HEK293 (cell line): ENCODE data around the gene ACOT8.
A peak's percentile ranks its signal among the peaks of the same experiment; 100 is the strongest.

ENCODE experiments used
- CTCF ChIA-PET: fragments of 350-600 bp; formaldehyde crosslinking; extraction: SDS; loops from one replicate; lab custom pipeline; 2021; ENCODE audit warnings: antibody characterized with exemption; lab: Yijun Ruan, JAX
- POLR2A ChIA-PET: fragments of 300-600 bp; formaldehyde crosslinking; extraction: SDS; loops from one replicate; lab custom pipeline; 2020; ENCODE audit warnings: antibody characterized with exemption, inconsistent platforms; lab: Yijun Ruan, JAX
- H3K27ac ChIP-seq: fragments of 200-500 bp; sonication (Bioruptor generic); 2 replicates; pipeline ENCODE4 v1.5.1; 2014; ENCODE audit warnings: low read depth, low read length, control low read depth, inconsistent platforms; ENCODE audit errors: extremely low read depth
- H3K36me3 ChIP-seq, 2 experiments: fragments of 200-500 bp in 1 of 2; sonication (Bioruptor generic) in 1 of 2; 1 replicate in 1 of 2; 2 replicates in 1 of 2; pipeline ENCODE4 v1.5.1; 2014 to 2017; ENCODE audit warnings: inconsistent platforms in 2 of 2, low read length in 2 of 2; ENCODE audit not compliant: control insufficient read depth in 2 of 2, insufficient read depth in 1 of 2
- H3K4me1 ChIP-seq: fragments of 200-500 bp; sonication (Bioruptor generic); 2 replicates; pipeline ENCODE4 v1.5.1; 2014; ENCODE audit warnings: mild to moderate bottlenecking, low read length, inconsistent platforms; ENCODE audit not compliant: control insufficient read depth, insufficient read depth
- H3K4me3 ChIP-seq: 2 replicates; pipeline ENCODE4 v1.5.1; 2011; ENCODE audit warnings: low read depth, mild to moderate bottlenecking, control low read depth, low read length, moderate library complexity
- H3K9me3 ChIP-seq: fragments of 200-500 bp; sonication (Bioruptor generic); 2 replicates; pipeline ENCODE4 v1.5.1; 2014; ENCODE audit warnings: low read depth, low read length, inconsistent platforms; ENCODE audit not compliant: control insufficient read depth, insufficient read depth
- HOXD13 ChIP-seq: sonication (generic); formaldehyde crosslinking; IDR thresholded peaks from 2 replicates; pipeline ENCODE4 v1.8.0; 2022; ENCODE audit warnings: missing genetic modification reagents, borderline replicate concordance
- REST ChIP-seq: fragments of 450-650 bp; formaldehyde crosslinking; IDR thresholded peaks from 2 replicates; pipeline ENCODE4 v1.5.1; 2016; ENCODE audit warnings: missing biosample characterization, missing genetic modification characterization
- SCRT1 ChIP-seq: fragments of 450-650 bp; formaldehyde crosslinking; IDR thresholded peaks from 2 replicates; pipeline ENCODE4 v1.5.1; 2016; ENCODE audit warnings: missing biosample characterization, missing genetic modification characterization, borderline replicate concordance
- SCRT2 ChIP-seq: fragments of 450-650 bp; formaldehyde crosslinking; IDR thresholded peaks from 2 replicates; pipeline ENCODE4 v1.5.1; 2016; ENCODE audit warnings: missing biosample characterization, missing genetic modification characterization
- SP7 ChIP-seq: fragments of 450-650 bp; formaldehyde crosslinking; IDR thresholded peaks from 2 replicates; pipeline ENCODE4 v1.5.1; 2016; ENCODE audit warnings: missing biosample characterization, missing genetic modification characterization
- ZBTB17 ChIP-seq: fragments of 450-650 bp; formaldehyde crosslinking; IDR thresholded peaks from 2 replicates; pipeline ENCODE4 v1.5.1; 2016; ENCODE audit warnings: missing biosample characterization, missing genetic modification characterization
- ZEB2 ChIP-seq: fragments of 450-650 bp; formaldehyde crosslinking; IDR thresholded peaks from 2 replicates; pipeline ENCODE4 v1.5.1; 2016; ENCODE audit warnings: missing biosample characterization, missing genetic modification characterization
- ZNF10 ChIP-seq: fragments of 450-650 bp; formaldehyde crosslinking; IDR thresholded peaks from 2 replicates; pipeline ENCODE4 v1.5.1; 2017; ENCODE audit warnings: missing biosample characterization, missing genetic modification characterization
- ZNF214 ChIP-seq: fragments of 450-650 bp; formaldehyde crosslinking; IDR thresholded peaks from 2 replicates; pipeline ENCODE4 v1.5.1; 2017; ENCODE audit warnings: missing biosample characterization, mild to moderate bottlenecking, missing genetic modification characterization, borderline replicate concordance
- ZNF266 ChIP-seq: fragments of 450-650 bp; formaldehyde crosslinking; IDR thresholded peaks from 2 replicates; pipeline ENCODE4 v1.5.1; 2016; ENCODE audit warnings: missing biosample characterization, missing genetic modification characterization, low read depth
- ZNF274 ChIP-seq, 2 experiments: fragments of 200-500 bp in 1 of 2; fragments of 450-650 bp in 1 of 2; sonication (Bioruptor generic) in 1 of 2; formaldehyde crosslinking in 1 of 2; IDR thresholded peaks; 2 replicates each; pipeline versions ENCODE4 v1.5.1 to v1.6.1; 2014 to 2016; ENCODE audit warnings: borderline replicate concordance in 1 of 2, inconsistent platforms in 1 of 2, low read length in 1 of 2, missing biosample characterization in 1 of 2, missing genetic modification characterization in 1 of 2
- ZNF341 ChIP-seq: fragments of 450-650 bp; formaldehyde crosslinking; IDR thresholded peaks from 2 replicates; pipeline ENCODE4; 2016; ENCODE audit warnings: low read depth, missing biosample characterization, missing genetic modification characterization
- ZNF350 ChIP-seq: fragments of 450-650 bp; formaldehyde crosslinking; IDR thresholded peaks from 2 replicates; pipeline ENCODE4 v1.5.0; 2017; ENCODE audit warnings: missing biosample characterization, mild to moderate bottlenecking, missing genetic modification characterization
- ZNF501 ChIP-seq: fragments of 450-650 bp; formaldehyde crosslinking; IDR thresholded peaks from 2 replicates; pipeline ENCODE4 v1.5.1; 2016; ENCODE audit warnings: missing biosample characterization, missing genetic modification characterization
- ZNF600 ChIP-seq: fragments of 450-650 bp; formaldehyde crosslinking; IDR thresholded peaks from 2 replicates; pipeline ENCODE4 v1.5.1; 2016; ENCODE audit warnings: missing biosample characterization, missing genetic modification characterization
- ZNF610 ChIP-seq: fragments of 450-650 bp; formaldehyde crosslinking; IDR thresholded peaks from 2 replicates; pipeline ENCODE4 v1.5.1; 2016; ENCODE audit warnings: missing biosample characterization, missing genetic modification characterization, borderline replicate concordance
- ZNF701 ChIP-seq: fragments of 450-650 bp; formaldehyde crosslinking; IDR thresholded peaks from 2 replicates; pipeline ENCODE4 v1.5.1; 2016; ENCODE audit warnings: missing biosample characterization, missing genetic modification characterization
- ZSCAN30 ChIP-seq: fragments of 450-650 bp; IDR thresholded peaks from 2 replicates; pipeline ENCODE4 v1.5.1; 2018; ENCODE audit warnings: missing biosample characterization, mild to moderate bottlenecking, missing genetic modification characterization, moderate library complexity
- ZSCAN4 ChIP-seq: fragments of 450-650 bp; formaldehyde crosslinking; IDR thresholded peaks from 2 replicates; pipeline ENCODE4 v1.5.1; 2017; ENCODE audit warnings: missing biosample characterization, missing genetic modification characterization
- TF ChIP-seq, protein P1 (sequence below): fragments of 450-650 bp; formaldehyde crosslinking; IDR thresholded peaks from 2 replicates; pipeline ENCODE4 v1.5.0; 2017; ENCODE audit warnings: missing biosample characterization, missing genetic modification characterization, borderline replicate concordance
- TF ChIP-seq, protein P2 (sequence below): fragments of 450-650 bp; formaldehyde crosslinking; IDR thresholded peaks from 2 replicates; pipeline ENCODE4 v1.5.1; 2016; ENCODE audit warnings: missing biosample characterization, missing genetic modification characterization, borderline replicate concordance
- TF ChIP-seq, protein P3 (sequence below): fragments of 450-650 bp; formaldehyde crosslinking; IDR thresholded peaks from 2 replicates; pipeline ENCODE4 v1.5.1; 2016; ENCODE audit warnings: missing biosample characterization, missing genetic modification characterization

ACOT8 gene

DNA sequence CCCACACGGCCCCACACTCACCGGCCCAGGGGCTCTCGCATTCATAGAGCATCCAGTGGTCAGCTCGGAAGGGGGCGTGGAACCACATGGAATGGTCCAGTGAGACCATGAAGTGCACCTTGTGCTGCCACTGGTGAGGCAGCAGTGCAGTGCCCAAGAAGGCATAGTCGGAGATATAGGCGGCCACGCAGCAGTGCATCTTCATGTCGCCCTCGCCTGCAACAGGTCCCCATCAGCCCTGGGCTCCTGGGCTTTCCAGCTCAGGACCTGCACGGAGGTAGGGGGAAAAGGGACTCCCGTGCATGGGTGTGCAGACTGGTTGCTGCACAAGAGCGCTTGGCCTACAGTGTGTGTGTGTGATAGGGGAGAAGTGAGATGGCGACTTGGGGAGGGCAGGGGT is 13.7 kb downstream of the ACOT8 start:
- H3K4me1 ChIP-seq: no peaks in the 10 kb centered on the region
- H3K9me3 ChIP-seq: no peaks in the 10 kb centered on the region
- TF ChIP-seq SCRT2 (tag by site-specific recombination) (peak; percentile 82), ZNF701 (no peak), ZNF610 (tag by site-specific recombination) (no peak), SCRT1 (tag by site-specific recombination) (peak; percentile 61; the same call in 1 of the 2 replicates), ZNF274 (IDR thresholded peaks at IDR 0.05; ENCODE audit: low read length) (no peak), ZNF274 (tag by site-specific recombination; IDR thresholded peaks at IDR 0.05; ENCODE audit: borderline replicate concordance) (no peak), ZNF600 (0 out of 2 replicates have a peak, but pooled peaks have one; percentile 17), ZNF266 (tag by site-specific recombination) (no peak), HOXD13 (no peak), ZNF350 (tag by site-specific recombination) (no peak)
- TF ChIP-seq, protein P1, sequence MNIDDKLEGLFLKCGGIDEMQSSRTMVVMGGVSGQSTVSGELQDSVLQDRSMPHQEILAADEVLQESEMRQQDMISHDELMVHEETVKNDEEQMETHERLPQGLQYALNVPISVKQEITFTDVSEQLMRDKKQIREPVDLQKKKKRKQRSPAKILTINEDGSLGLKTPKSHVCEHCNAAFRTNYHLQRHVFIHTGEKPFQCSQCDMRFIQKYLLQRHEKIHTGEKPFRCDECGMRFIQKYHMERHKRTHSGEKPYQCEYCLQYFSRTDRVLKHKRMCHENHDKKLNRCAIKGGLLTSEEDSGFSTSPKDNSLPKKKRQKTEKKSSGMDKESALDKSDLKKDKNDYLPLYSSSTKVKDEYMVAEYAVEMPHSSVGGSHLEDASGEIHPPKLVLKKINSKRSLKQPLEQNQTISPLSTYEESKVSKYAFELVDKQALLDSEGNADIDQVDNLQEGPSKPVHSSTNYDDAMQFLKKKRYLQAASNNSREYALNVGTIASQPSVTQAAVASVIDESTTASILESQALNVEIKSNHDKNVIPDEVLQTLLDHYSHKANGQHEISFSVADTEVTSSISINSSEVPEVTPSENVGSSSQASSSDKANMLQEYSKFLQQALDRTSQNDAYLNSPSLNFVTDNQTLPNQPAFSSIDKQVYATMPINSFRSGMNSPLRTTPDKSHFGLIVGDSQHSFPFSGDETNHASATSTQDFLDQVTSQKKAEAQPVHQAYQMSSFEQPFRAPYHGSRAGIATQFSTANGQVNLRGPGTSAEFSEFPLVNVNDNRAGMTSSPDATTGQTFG (tag by site-specific recombination): no peak
- H3K36me3 ChIP-seq: peaks cover 5 to 78% of the 10 kb centered on the region in 2 experiments; a peak in 2 of 3 replicates
- no peak overlapping the region for H3K4me3 ChIP-seq
- ChIA-PET POLR2A (no interaction called here), CTCF (no interaction called here)
- no peak overlapping the region for H3K27ac ChIP-seq

DNA sequence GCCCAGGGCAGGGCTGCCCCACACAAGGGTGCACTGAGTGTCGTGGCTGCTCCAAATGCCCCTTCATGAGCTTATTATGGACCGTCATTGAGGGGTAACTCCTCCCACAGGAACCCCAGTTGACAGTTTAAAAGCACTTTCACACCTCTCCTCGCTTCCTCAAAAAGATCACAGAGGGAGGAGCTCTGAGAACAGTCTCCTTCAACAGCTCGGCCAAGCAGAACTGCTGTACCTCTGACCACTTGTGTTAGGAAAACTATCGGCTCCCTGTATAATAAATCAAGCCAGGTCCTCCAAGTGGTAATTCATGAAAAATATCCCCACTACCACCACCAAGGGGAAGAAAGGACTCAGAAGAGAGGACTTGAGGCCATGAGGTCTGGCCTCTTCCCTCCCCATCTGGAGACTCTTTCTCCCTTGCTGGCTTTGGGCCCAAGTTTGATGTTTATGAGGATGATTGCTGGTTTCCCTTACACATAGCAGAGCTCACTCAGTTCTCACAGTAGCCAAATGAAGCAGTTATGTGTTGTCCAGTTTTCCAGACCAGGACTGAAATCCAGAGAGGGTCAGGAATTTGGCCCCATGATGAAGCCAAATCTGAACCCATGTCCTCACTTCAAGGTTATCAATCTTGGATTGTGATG is 14.9 kb downstream of the ACOT8 start:
- peaks cover 5 to 71% of the 10 kb centered on the region in 2 experiments; a peak in 2 of 3 replicates for H3K36me3 ChIP-seq
- no peaks in the 10 kb centered on the region for H3K9me3 ChIP-seq
- H3K27ac ChIP-seq: no peak overlapping the region
- ChIA-PET POLR2A (interaction anchor here (0.9 to 1.3 kb wide), 3 partner anchors 12 to 92 kb away, joined by 3 to 4 read pairs (median 3); partner anchors contain the start of gene PCIF1), CTCF (interaction anchor here (0.8 kb wide), 1 partner anchor 43 kb away, joined by 4 read pairs; no protein-coding TSS in a partner anchor)
- no peak for TF ChIP-seq ZSCAN30 (tag by site-specific recombination)
- no peak for TF ChIP-seq ZNF10 (tag by site-specific recombination)
- TF ChIP-seq REST (tag by site-specific recombination): no peak
- TF ChIP-seq ZNF214 (tag by site-specific recombination): no peak
- 0 out of 2 replicates have a peak, but pooled peaks have one; percentile 27 for TF ChIP-seq ZBTB17 (tag by site-specific recombination)
- TF ChIP-seq, protein P2, sequence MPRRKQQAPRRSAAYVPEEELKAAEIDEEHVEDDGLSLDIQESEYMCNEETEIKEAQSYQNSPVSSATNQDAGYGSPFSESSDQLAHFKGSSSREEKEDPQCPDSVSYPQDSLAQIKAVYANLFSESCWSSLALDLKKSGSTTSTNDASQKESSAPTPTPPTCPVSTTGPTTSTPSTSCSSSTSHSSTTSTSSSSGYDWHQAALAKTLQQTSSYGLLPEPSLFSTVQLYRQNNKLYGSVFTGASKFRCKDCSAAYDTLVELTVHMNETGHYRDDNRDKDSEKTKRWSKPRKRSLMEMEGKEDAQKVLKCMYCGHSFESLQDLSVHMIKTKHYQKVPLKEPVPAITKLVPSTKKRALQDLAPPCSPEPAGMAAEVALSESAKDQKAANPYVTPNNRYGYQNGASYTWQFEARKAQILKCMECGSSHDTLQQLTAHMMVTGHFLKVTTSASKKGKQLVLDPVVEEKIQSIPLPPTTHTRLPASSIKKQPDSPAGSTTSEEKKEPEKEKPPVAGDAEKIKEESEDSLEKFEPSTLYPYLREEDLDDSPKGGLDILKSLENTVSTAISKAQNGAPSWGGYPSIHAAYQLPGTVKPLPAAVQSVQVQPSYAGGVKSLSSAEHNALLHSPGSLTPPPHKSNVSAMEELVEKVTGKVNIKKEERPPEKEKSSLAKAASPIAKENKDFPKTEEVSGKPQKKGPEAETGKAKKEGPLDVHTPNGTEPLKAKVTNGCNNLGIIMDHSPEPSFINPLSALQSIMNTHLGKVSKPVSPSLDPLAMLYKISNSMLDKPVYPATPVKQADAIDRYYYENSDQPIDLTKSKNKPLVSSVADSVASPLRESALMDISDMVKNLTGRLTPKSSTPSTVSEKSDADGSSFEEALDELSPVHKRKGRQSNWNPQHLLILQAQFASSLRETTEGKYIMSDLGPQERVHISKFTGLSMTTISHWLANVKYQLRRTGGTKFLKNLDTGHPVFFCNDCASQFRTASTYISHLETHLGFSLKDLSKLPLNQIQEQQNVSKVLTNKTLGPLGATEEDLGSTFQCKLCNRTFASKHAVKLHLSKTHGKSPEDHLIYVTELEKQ (tag by site-specific recombination): no peak
- peak; percentile 47; the same call in 1 of the 2 replicates for TF ChIP-seq SP7 (tag by site-specific recombination)
- TF ChIP-seq, protein P3, sequence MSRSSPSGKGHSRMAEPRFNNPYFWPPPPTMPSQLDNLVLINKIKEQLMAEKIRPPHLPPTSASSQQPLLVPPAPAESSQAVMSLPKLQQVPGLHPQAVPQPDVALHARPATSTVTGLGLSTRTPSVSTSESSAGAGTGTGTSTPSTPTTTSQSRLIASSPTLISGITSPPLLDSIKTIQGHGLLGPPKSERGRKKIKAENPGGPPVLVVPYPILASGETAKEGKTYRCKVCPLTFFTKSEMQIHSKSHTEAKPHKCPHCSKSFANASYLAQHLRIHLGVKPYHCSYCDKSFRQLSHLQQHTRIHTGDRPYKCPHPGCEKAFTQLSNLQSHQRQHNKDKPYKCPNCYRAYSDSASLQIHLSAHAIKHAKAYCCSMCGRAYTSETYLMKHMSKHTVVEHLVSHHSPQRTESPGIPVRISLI: no peak
- peak; percentile 64 for TF ChIP-seq ZNF341 (tag by site-specific recombination)
- TF ChIP-seq ZSCAN4 (tag by site-specific recombination): no peak
- TF ChIP-seq ZEB2 (tag by site-specific recombination): no peak
- TF ChIP-seq ZNF501 (tag by site-specific recombination): no peak
- TF ChIP-seq, all 188 proteins: peak for 3
- no peaks in the 10 kb centered on the region for H3K4me1 ChIP-seq
- no peak overlapping the region for H3K4me3 ChIP-seq
